T-cell (primary cell): ENCODE results near the gene MEIS1. TPM values are rescaled to one million over a fixed set of nuclear protein-coding genes. Genes with fewer than 3 reads are reported as not detected.
"Not testable (repeated sequence)": the region's sequence is repeated elsewhere in the genome, so short reads cannot be mapped to it uniquely, and the experiment has no call there.

Experiments
- ATAC-seq, 4 experiments: fragments of 200-7000 bp in 3 of 4; fragments of 150-1000 bp in 1 of 4; cut with Tn5 transposase; replicated peaks in 1 of 4; 1 replicate in 3 of 4; 2 replicates in 1 of 4; pipeline ENCODE4 v1.10.0; 2021; ENCODE audit warnings: moderate library complexity in 3 of 4, mild to moderate bottlenecking in 2 of 4, moderate number of reproducible peaks in 1 of 4
- CTCF ChIA-PET, 2 donors: fragments of 300-600 bp; sonication (Branson Sonifier 250); formaldehyde crosslinking; loops; one replicate each; lab custom pipeline; 2022; ENCODE audit warnings: antibody characterized with exemption in 2 of 2; lab: Charles Lee
- POLR2A ChIA-PET, 2 donors: fragments of 300-600 bp; sonication (Branson Sonifier 250); formaldehyde crosslinking; loops; one replicate each; lab custom pipeline; 2022; ENCODE audit warnings: antibody characterized with exemption in 2 of 2; lab: Charles Lee
- DNase-seq, 35 experiments: peaks; one replicate each; pipeline versions ENCODE4 v3.0.0 to v3.0.0-alpha.2; 2013 to 2023
- H3K27ac ChIP-seq: one replicate; pipeline ENCODE4 v1.5.1; 2013; ENCODE audit warnings: low read length
- H3K27me3 ChIP-seq, 2 experiments: replicated peaks in 1 of 2; 1 replicate in 1 of 2; 2 replicates in 1 of 2; pipeline versions ENCODE4 v1.6.1 to v1.7.0; 2013; ENCODE audit warnings: low read length in 1 of 2, mixed read lengths in 1 of 2; ENCODE audit not compliant: control insufficient read depth in 2 of 2, insufficient read depth in 2 of 2; ENCODE audit errors: extremely low read depth in 1 of 2
- H3K36me3 ChIP-seq, 2 donors: 1 replicate in 1 of 2; 2 replicates in 1 of 2; pipeline versions ENCODE4 v1.6.1 to v1.7.0; 2013; ENCODE audit warnings: low read length in 1 of 2; ENCODE audit not compliant: control insufficient read depth in 2 of 2, insufficient read depth in 1 of 2; ENCODE audit errors: extremely low read depth in 1 of 2
- H3K4me1 ChIP-seq, 2 experiments: 1 replicate in 1 of 2; 2 replicates in 1 of 2; pipeline versions ENCODE4 v1.6.1 to v1.7.0; 2013; ENCODE audit warnings: low read length in 2 of 2, mixed read lengths in 1 of 2; ENCODE audit not compliant: insufficient read depth in 2 of 2, control insufficient read depth in 1 of 2; ENCODE audit errors: extremely low read depth in 1 of 2
- H3K4me3 ChIP-seq, 2 donors: 1 replicate in 1 of 2; 2 replicates in 1 of 2; pipeline versions ENCODE4 v1.5.1 to v1.7.0; 2013; ENCODE audit warnings: mild to moderate bottlenecking in 2 of 2, low read length in 1 of 2, moderate library complexity in 1 of 2; ENCODE audit not compliant: control insufficient read depth in 1 of 2; ENCODE audit errors: extremely low read depth in 1 of 2
- H3K9me3 ChIP-seq: 2 replicates; pipeline ENCODE4 v1.7.0; 2013
- H3K27ac Mint-ChIP-seq, 2 donors: one replicate each; pipeline ENCODE4 v1.8.0; 2020 to 2021; ENCODE audit warnings: mild to moderate bottlenecking in 2 of 2, mixed read lengths in 2 of 2
- H3K27me3 Mint-ChIP-seq, 2 donors: one replicate each; pipeline ENCODE4 v1.8.0; 2021 to 2022; ENCODE audit warnings: mixed read lengths in 2 of 2
- H3K36me3 Mint-ChIP-seq: one replicate; pipeline ENCODE4 v1.8.0; 2021; ENCODE audit warnings: mixed read lengths
- H3K4me1 Mint-ChIP-seq, 3 donors: one replicate each; pipeline ENCODE4 v1.8.0; 2020 to 2022; ENCODE audit warnings: mixed read lengths in 3 of 3, mild to moderate bottlenecking in 1 of 3
- H3K4me3 Mint-ChIP-seq, 3 donors: one replicate each; pipeline ENCODE4 v1.8.0; 2020 to 2022; ENCODE audit warnings: mild to moderate bottlenecking in 3 of 3, mixed read lengths in 3 of 3, moderate library complexity in 3 of 3
- H3K9me3 Mint-ChIP-seq, 3 donors: one replicate each; pipeline ENCODE4 v1.8.0; 2020 to 2022; ENCODE audit warnings: mixed read lengths in 3 of 3
- WGBS: methylation state at CpG from one replicate; pipeline ENCODE4 v1.1.5; 2013; ENCODE audit warnings: missing lambda C conversion rate; ENCODE audit not compliant: insufficient coverage; 5-methylcytosine and 5-hydroxymethylcytosine counted together
- total RNA-seq, 35 experiments: library from RNA in 6 of 35; stranded (reverse) in 6 of 35; fragments of 120-200 nt in 1 of 35; gene quantifications; one replicate each; pipeline versions ENCODE4 v1.2.1 to v1.2.4 and lab custom pipeline; 2013 to 2026

The MEIS1 gene
- total RNA-seq, 5 donors from 2014 or later (not counting 1 experiment from before 2014, with no cell fraction given), result 0.32 to 3.4 (median 0.90) TPM

DNA sequence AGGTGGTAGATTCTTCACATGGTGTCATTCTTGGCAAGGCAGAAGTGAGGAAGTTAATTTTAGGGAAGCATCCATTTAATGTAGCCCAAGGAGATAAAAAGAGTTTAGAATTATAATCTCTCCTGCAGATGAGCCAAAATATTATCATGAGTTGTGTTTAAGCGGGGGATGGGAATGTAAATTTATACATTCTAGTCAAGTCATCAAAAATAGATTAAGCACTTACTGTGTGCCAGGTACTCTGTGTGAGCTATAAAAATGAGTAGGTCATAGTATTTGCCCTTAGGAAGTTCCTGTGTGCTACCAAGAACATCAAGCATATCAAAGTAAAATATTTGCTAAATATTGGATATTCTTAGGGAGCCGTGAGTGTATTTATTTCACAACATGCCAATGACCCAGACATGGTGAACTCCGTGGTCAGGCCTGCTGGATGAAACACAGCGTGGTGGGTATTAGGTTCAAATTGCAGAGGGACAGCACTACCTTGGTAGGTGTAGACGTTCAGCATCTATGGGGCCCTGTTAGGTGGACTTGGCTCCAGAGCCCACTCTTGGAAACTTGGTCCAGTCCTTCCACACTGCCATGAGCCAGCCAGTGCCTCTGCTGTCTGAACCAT, 37.4 kb downstream of the MEIS1 start:
- H3K4me1 Mint-ChIP-seq, result no peaks in the 10 kb centered on the region
- peaks cover 0 to 4% (median 0%) of the 10 kb centered on the region in 3 donors for H3K9me3 Mint-ChIP-seq
- DNase-seq, result no peak
- no peak overlapping the region for H3K4me3 Mint-ChIP-seq
- peaks cover 2 to 7% of the 10 kb centered on the region in 2 donors for H3K27me3 Mint-ChIP-seq
- H3K4me3 ChIP-seq, result no peak overlapping the region
- no peak overlapping the region for H3K27ac ChIP-seq
- H3K36me3 ChIP-seq, result no peaks in the 10 kb centered on the region
- WGBS, result 63% methylated on average over 2 of the region's 5 CpGs
- H3K4me1 ChIP-seq, result no peaks in the 10 kb centered on the region
- no peak overlapping the region for H3K27ac Mint-ChIP-seq
- ChIA-PET POLR2A (no interaction called here), CTCF (no interaction called here)
- no peaks in the 10 kb centered on the region for H3K36me3 Mint-ChIP-seq
- no peak for ATAC-seq
- H3K27me3 ChIP-seq, result no peaks in the 10 kb centered on the region
- no peaks in the 10 kb centered on the region for H3K9me3 ChIP-seq

DNA sequence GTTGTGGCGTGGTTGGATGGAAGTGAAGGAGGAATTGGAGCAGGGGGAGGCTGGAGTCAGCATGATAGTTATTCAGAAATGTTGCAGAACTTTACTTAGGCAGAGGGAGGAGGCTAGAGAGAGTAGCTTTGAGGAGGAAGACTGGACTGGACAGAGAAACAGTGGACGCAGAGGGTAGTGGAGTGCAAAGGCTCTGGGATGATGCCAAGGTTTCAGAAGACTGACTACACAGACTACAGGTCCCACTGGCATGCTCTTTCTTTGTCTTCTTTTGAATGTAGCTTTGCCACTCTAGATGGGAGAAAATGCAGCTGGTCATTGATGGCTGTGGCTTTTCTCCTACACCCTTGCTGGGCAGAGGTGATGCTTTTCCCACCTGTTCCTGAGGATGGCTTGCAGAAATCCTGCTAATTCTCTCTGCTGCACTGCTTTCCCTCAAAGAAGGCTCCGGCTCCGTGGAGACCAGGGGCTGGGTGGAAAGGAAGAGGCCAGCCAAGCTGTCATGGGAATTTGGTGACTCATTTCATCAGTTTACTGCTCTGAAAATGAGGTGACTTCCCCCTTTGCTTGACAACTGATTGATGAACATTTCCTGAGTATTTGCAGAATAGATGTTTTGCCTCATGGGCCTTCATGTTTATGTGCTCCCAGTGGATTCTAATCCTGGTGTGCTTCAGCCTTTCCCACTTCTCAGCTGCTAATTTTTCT, 42.4 kb downstream of the MEIS1 start:
- Histone ChIP-seq H3K4me3 (no peak overlapping the region), H3K36me3 (no peaks in the 10 kb centered on the region), H3K4me1 (no peaks in the 10 kb centered on the region), H3K27ac (no peak overlapping the region), H3K27me3 (no peaks in the 10 kb centered on the region), H3K9me3 (no peaks in the 10 kb centered on the region)
- CTCF ChIA-PET, result no interaction called here
- H3K4me1 Mint-ChIP-seq, result no peaks in the 10 kb centered on the region
- no peak for DNase-seq
- no peak overlapping the region for H3K27ac Mint-ChIP-seq
- 58% methylated on average over 3 of the region's 4 CpGs for WGBS
- peaks cover 0 to 7% of the 10 kb centered on the region in 2 donors for H3K27me3 Mint-ChIP-seq
- ATAC-seq, result no peak
- H3K36me3 Mint-ChIP-seq, result no peaks in the 10 kb centered on the region
- POLR2A ChIA-PET, result no interaction called here
- no peak overlapping the region for H3K4me3 Mint-ChIP-seq
- peaks cover 0 to 4% (median 0%) of the 10 kb centered on the region in 3 donors for H3K9me3 Mint-ChIP-seq

DNA sequence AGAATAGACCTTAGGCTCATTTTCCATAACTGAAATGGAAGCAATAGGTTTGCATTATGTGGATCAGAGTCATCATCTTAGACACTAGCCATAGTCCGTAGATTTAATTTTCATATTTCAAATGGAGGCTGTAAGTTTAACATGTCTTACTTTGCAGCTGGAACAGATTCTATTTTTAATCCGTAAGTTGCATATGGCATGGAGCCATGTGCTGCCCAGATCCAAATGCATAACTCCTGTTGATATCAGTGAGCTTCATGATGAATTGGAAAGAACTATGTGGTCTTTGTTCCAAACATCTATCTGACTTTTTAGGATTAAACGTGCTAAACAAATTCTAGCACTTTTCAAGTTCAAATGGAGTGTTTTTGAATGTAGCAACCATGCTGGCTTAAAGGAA, 43.4 kb downstream of the MEIS1 start:
- H3K27ac Mint-ChIP-seq, result no peak overlapping the region

DNA sequence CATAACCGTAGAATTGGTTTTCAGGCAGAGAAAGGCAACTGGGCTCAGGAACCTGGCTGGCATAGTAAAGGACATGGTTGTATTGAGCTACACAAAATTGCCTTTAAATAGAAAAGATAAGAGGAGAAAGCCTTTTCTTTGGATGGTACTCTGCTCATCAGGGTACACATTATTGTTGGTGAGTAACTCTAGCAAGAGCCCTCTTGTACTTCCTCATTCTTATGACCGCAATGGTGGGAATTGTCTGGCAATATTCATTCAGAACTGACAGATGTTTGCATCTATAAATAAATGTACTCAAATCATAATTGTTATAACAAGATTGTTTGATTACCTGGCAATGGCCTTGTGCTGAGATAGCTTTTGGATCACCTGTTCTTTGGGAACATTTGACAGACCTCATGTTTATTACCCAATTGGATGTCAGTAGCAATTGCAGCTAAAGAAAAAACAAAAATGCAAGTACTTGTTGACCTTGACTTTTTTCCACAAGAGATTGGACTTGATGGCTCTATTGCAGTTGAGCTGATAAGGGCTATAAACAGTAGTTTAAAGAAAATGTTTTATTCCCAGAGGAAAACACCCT, 43.9 kb downstream of the MEIS1 start:
- CTCF ChIA-PET, result interaction anchor here (0.6 to 1.1 kb wide), 2 partner anchors 9 kb away, joined by 3 to 4 read pairs; no protein-coding TSS in a partner anchor

More for the DNA sequence above, 43.4 kb downstream of the MEIS1 start:
- Mint-ChIP-seq H3K4me1 (no peaks in the 10 kb centered on the region), H3K9me3 (peaks cover 0 to 4% (median 0%) of the 10 kb centered on the region in 3 donors), H3K27me3 (peaks cover 0 to 7% of the 10 kb centered on the region in 2 donors), H3K4me3 (no peak overlapping the region), H3K36me3 (no peaks in the 10 kb centered on the region)
- ATAC-seq (no peak), DNase-seq (no peak)
- CTCF ChIA-PET, result interaction anchor here in 1 of 2 donors (1.1 kb wide), 1 partner anchor 9 kb away, joined by 3 read pairs; no protein-coding TSS in a partner anchor
- Histone ChIP-seq H3K27ac (no peak overlapping the region), H3K4me1 (no peaks in the 10 kb centered on the region), H3K36me3 (no peaks in the 10 kb centered on the region), H3K9me3 (no peaks in the 10 kb centered on the region), H3K27me3 (no peaks in the 10 kb centered on the region), H3K4me3 (no peak overlapping the region)
- no CpG with 5 or more reads among the region's 3 CpGs for WGBS
- POLR2A ChIA-PET, result no interaction called here

DNA sequence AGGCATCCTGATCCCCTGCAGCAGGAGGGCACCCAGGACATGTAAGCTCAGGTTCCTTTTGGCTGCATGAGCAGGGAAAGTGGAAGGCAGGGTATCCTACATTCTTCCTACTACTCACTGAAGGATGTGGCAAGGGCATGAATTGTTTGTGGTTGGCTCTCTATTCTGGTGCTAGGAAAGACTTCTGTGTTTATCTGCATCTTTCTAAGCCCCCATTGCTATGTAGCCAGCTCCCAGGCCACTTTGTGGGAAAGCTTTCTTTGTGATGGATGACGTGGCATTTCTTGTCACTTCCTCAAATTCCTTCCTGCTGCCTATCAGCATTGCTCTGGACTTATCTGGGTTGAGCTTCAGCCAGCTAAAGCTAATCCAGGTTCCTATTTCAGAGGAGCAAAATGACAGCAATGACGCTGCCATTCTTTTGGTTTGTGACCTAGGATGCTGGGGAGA, 46.2 kb downstream of the MEIS1 start:
- no peak overlapping the region for H3K27ac Mint-ChIP-seq
- no peak overlapping the region for H3K27ac ChIP-seq
- no peaks in the 10 kb centered on the region for H3K9me3 ChIP-seq
- H3K36me3 ChIP-seq, result no peaks in the 10 kb centered on the region
- ChIA-PET POLR2A (no interaction called here), CTCF (no interaction called here)
- DNase-seq (no peak), ATAC-seq (no peak)
- H3K27me3 ChIP-seq, result no peaks in the 10 kb centered on the region
- H3K27me3 Mint-ChIP-seq, result peaks cover 2 to 7% of the 10 kb centered on the region in 2 donors
- peaks cover 0 to 5% (median 4%) of the 10 kb centered on the region in 3 donors for H3K9me3 Mint-ChIP-seq
- H3K4me3 ChIP-seq, result no peak overlapping the region
- no peak overlapping the region for H3K4me3 Mint-ChIP-seq
- no peaks in the 10 kb centered on the region for H3K4me1 ChIP-seq
- no peaks in the 10 kb centered on the region for H3K36me3 Mint-ChIP-seq
- no CpG with 5 or more reads among the region's 2 CpGs for WGBS
- no peaks in the 10 kb centered on the region for H3K4me1 Mint-ChIP-seq

More for the DNA sequence above, 43.9 kb downstream of the MEIS1 start:
- peaks cover 0 to 7% of the 10 kb centered on the region in 2 donors for H3K27me3 Mint-ChIP-seq
- POLR2A ChIA-PET, result no interaction called here
- H3K9me3 Mint-ChIP-seq, result peaks cover 0 to 4% (median 3%) of the 10 kb centered on the region in 3 donors
- H3K27ac Mint-ChIP-seq, result no peak overlapping the region
- no peaks in the 10 kb centered on the region for H3K27me3 ChIP-seq
- H3K36me3 Mint-ChIP-seq, result no peaks in the 10 kb centered on the region
- no peak overlapping the region for H3K4me3 Mint-ChIP-seq
- no peak for ATAC-seq
- no peak overlapping the region for H3K27ac ChIP-seq
- no CpG with 5 or more reads among the region's 2 CpGs for WGBS
- H3K36me3 ChIP-seq, result no peaks in the 10 kb centered on the region
- H3K4me1 ChIP-seq, result no peaks in the 10 kb centered on the region
- no peak for DNase-seq
- no peaks in the 10 kb centered on the region for H3K9me3 ChIP-seq
- no peak overlapping the region for H3K4me3 ChIP-seq
- no peaks in the 10 kb centered on the region for H3K4me1 Mint-ChIP-seq

DNA sequence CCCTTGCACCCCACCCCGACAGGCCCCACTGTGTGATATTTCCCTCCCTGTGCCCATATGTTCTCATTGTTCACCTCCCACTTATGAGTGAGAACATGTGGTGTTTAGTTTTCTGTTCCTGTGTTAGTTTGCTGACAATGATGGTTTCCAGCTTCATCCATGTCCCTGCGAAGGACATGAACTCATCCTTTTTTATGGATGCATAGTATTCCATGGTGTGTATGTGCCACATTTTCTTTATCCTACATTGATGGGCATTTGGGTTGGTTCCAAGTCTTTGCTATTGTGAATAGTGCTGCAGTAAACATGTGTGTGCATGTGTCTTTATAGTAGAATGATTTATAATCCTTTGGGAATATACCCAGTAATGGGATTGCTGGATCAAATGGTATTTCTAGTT, 50.3 kb downstream of the MEIS1 start:
- H3K4me3 ChIP-seq, H3K27ac Mint-ChIP-seq, H3K36me3 ChIP-seq, H3K9me3 Mint-ChIP-seq, H3K27me3 ChIP-seq, H3K4me1 Mint-ChIP-seq, H3K27me3 Mint-ChIP-seq, CTCF ChIA-PET, POLR2A ChIA-PET, H3K9me3 ChIP-seq, H3K4me1 ChIP-seq, H3K4me3 Mint-ChIP-seq, H3K27ac ChIP-seq, H3K36me3 Mint-ChIP-seq, ATAC-seq, DNase-seq: not testable (repeated sequence)
- no CpG with 5 or more reads among the region's 2 CpGs for WGBS
